ENCODE measurements around the gene SUMO3.

SUMO3 gene

DNA sequence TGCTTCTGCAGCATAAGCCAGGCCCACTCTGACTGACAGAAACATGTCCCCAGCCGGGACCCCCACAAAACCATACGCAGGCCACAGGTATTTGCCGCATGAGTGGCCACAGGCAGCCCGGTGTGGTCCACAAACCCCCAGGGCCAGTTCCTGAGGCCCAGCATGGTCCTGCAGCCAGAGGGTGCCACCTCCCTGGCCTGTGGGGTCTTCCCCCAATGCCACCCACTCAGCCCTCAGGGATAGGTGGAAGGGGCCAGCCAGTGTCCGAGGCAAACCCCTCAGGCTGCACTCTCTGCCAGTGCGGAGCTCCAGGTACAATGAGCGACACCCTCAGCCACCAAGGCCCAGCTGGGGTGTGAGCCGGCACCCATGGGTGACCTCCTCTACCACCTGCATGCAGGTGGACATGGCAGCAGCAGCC lies 59.7 kb downstream of the SUMO3 start:
- DNase-seq = no peak

GRCh38 chr21:44757731-44758130 lies 60.1 kb downstream of the SUMO3 start:
- no peak for DNase-seq

DNA sequence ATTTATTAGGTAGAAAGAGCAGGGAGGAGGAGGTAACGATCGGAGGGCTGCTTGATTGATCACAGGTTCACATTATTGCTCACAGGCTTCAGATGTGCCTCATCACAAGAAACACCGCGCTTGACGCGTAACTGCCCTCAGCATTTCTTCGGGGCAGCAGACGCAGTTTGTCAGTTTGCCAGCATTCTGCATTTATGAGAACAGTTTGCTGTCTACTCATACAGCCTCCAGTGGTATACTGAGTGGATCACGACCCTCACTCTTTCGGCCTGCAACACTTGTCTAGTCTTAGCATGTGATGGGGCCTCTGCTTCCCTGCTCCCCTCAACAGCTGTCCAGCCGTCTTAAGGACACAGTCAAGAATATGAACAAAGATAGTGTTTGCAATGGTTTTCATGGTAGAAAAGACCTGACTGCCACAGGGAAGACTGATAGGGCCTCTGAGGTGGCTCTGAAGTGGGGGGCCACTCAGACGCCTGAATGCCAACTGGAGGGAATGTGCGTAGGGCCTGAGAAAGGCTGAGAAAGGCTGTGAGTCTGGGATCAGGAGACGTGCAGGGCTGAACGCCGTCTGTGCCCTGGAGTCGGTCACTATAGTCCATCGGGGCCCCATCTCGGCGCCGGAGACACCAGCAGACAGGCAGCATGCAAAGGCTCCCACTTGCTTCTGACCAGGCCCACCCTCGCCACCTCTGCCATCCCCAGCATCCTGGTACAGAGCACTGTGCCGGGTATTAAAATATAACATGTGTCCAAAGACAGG lies 61.3 kb downstream of the SUMO3 start:
- DNase-seq = no peak
